ENCODE results near the gene CD44.

The CD44 gene

DNA sequence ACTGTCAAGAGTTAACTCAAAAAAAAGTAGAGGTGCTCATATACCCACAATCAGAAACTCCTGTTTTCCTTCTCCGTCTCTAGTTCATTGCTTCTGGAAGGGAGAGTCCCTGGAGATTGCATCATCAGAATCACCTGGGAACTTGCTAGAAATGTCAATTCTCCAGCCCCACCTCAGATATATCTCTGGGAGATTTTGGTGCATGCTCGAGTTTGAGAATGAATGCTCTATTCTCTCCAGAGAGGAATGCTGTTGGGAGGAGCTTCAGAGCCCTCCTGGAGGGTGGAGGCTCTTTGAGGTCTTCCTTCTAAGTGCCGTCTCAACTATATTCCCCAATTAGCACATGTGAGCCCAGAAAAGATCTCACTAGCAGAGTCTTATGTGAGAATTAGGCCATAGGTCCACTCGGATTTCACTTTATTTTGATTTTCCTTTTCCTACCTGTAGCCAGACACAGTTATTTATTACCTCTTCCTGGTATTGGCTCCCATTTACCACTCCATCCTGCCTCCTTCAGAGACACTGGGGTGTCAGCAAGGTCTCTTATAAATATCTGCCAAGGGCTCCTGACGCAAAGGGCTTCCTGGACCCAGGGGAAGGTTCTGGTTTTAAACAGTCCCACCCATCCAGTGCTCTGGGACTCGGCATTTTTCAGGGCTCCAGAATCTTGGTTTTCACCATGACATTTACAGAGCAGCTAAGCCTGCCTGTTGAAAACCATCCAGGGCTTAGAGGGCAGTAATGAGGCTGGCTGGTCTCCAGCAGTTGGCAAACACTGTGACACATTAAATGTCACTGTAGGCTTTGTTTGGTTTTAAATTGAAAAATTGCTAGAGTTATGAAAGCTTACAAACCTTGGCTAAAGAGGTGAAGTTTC, 136.2 kb downstream of the CD44 start:
- peaks cover 27% of the 10 kb centered on the region for H3K4me1 ChIP-seq (ENCODE audit: control insufficient read depth, insufficient read depth, low read length)
- H3K36me3 ChIP-seq (ENCODE audit: control insufficient read depth, insufficient read depth, low read length) = no peaks in the 10 kb centered on the region
- no peaks in the 10 kb centered on the region for H3K9me3 ChIP-seq (ENCODE audit: control insufficient read depth, low read length)
- peak overlapping the region; percentile 30 for H3K9ac ChIP-seq (ENCODE audit: low read length)
- no peak overlapping the region for H3K4me3 ChIP-seq (ENCODE audit: low read length)
- no peaks in the 10 kb centered on the region for H3K27me3 ChIP-seq (ENCODE audit: control insufficient read depth, insufficient read depth, low read length)

- Histone ChIP-seq H3K27me3 (ENCODE audit: control insufficient read depth, insufficient read depth, low read length) (no peaks in the 10 kb centered on the region), H3K9ac (ENCODE audit: low read length) (no peak overlapping the region), H3K9me3 (ENCODE audit: control insufficient read depth, low read length) (no peaks in the 10 kb centered on the region), H3K4me3 (ENCODE audit: low read length) (no peak overlapping the region), H3K4me1 (ENCODE audit: control insufficient read depth, insufficient read depth, low read length) (peaks cover 27% of the 10 kb centered on the region), H3K36me3 (ENCODE audit: control insufficient read depth, insufficient read depth, low read length) (no peaks in the 10 kb centered on the region)
These were observed 136.8 kb downstream of the CD44 start for GRCh38 chr11:35275786-35276170.

DNA sequence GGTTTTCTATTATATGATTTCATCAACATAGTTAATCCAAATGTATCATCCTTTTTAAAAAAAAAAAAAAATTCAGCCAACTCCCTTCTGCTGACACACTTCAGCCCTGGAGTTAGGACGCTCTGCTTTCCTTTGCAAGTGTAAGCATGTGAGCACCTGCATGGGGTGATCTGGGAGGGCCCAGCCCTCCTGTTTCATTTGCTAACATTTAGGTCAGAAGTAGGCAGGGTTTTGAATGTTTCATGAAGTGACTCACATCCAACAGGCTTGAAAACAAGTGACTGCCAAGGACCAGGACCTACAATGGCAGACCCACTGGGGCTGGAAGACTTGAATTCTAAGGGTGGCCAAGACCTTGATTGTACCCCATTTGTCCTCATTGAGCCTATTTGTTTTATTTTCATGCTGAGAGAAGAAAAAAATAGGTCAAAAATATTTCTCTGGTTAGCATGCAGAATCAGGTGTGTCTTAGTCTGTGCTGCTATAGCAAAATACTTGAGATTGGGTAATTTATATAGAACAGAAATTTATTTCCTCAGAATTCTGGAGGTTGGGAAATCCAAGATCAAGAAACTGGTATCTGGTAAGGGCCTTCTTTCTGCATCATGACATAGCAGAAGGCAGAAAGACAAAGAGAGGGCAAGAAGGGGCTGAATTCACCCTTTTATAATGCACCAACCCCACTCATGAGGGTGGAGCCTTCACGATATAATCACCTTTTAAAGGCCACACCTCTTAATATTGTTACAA, 137.6 kb downstream of the CD44 start:
- Histone ChIP-seq H3K9ac (ENCODE audit: low read length) (no peak overlapping the region), H3K36me3 (ENCODE audit: control insufficient read depth, insufficient read depth, low read length) (no peaks in the 10 kb centered on the region), H3K4me3 (ENCODE audit: low read length) (no peak overlapping the region), H3K9me3 (ENCODE audit: control insufficient read depth, low read length) (no peaks in the 10 kb centered on the region), H3K27me3 (ENCODE audit: control insufficient read depth, insufficient read depth, low read length) (no peaks in the 10 kb centered on the region), H3K4me1 (ENCODE audit: control insufficient read depth, insufficient read depth, low read length) (peaks cover 27% of the 10 kb centered on the region)

DNA sequence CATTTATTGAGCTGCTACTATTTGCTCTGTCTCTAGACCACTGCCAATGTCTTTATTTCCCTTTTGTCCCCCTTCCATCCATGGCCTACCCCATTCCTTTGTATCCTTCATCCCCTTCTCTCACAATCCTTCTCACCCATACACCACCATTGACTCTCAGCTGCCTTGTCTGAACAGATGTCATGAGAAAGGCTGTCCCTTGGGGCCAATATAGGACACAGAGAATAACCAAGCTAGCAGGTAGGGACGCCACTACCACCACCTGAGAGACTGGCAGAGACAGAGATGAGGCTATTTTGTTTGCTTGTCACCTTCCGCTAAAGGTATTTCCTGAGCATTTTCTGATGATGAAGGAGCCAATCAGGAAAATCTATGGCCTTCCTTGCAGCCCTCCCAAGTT, 138.9 kb downstream of the CD44 start:
- H3K27me3 ChIP-seq (ENCODE audit: control insufficient read depth, insufficient read depth, low read length) = no peaks in the 10 kb centered on the region
- H3K9ac ChIP-seq (ENCODE audit: low read length) = no peak overlapping the region
- H3K4me3 ChIP-seq (ENCODE audit: low read length) = no peak overlapping the region
- no peaks in the 10 kb centered on the region for H3K9me3 ChIP-seq (ENCODE audit: control insufficient read depth, low read length)
- H3K36me3 ChIP-seq (ENCODE audit: control insufficient read depth, insufficient read depth, low read length) = no peaks in the 10 kb centered on the region
- H3K4me1 ChIP-seq (ENCODE audit: control insufficient read depth, insufficient read depth, low read length) = peaks cover 27% of the 10 kb centered on the region

DNA sequence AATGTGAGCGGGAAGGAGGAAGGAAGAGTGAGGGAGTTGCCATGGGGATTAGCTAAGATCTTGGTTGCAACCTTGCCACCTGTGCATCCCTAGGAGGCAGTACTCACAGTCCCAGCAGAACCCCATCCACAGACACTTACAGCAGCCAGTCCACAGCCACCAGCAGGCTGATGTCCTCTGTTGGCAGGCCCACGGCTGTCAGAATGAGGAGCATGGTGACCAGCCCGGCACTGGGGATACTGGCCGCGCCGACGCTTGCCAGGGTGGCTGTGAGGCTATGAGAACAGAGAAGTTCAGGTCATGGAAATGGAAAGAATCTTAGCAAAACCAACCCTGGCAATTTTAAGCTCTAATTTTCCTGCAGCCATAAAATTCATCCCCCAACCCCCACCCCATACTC, 141.8 kb downstream of the CD44 start:
- peaks cover 14% of the 10 kb centered on the region for H3K4me1 ChIP-seq (ENCODE audit: control insufficient read depth, insufficient read depth, low read length)
- no peaks in the 10 kb centered on the region for H3K27me3 ChIP-seq (ENCODE audit: control insufficient read depth, insufficient read depth, low read length)
- H3K36me3 ChIP-seq (ENCODE audit: control insufficient read depth, insufficient read depth, low read length) = no peaks in the 10 kb centered on the region
- no peaks in the 10 kb centered on the region for H3K9me3 ChIP-seq (ENCODE audit: control insufficient read depth, low read length)
- no peak overlapping the region for H3K9ac ChIP-seq (ENCODE audit: low read length)
- H3K4me3 ChIP-seq (ENCODE audit: low read length) = no peak overlapping the region

DNA sequence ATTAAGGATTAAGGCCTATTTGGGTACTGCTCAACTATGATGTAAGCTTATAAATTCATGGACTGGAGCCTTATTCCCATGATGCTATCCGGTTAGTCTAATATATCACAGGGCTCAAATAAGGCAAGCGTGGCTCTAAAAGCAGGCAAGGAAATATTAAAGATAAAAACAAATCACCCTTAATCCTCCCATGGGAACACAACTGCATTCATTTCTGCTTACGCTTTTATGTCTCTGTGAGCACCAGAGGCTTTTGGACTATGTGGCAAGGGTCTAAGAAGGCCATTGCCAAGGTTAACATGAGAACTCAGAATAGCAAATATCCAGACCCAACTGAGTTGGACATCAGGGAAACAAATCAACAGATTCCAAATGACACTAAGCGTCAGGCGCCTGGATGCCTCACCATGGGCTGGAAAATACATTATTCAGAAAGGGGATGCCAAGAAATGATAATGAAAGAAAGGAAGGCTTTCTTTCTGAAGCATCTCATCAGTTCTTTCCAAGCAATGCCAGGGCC, 142.3 kb downstream of the CD44 start:
- H3K9ac ChIP-seq (ENCODE audit: low read length) = no peak overlapping the region
- H3K4me3 ChIP-seq (ENCODE audit: low read length) = no peak overlapping the region
- no peaks in the 10 kb centered on the region for H3K9me3 ChIP-seq (ENCODE audit: control insufficient read depth, low read length)
- no peaks in the 10 kb centered on the region for H3K27me3 ChIP-seq (ENCODE audit: control insufficient read depth, insufficient read depth, low read length)
- H3K4me1 ChIP-seq (ENCODE audit: control insufficient read depth, insufficient read depth, low read length) = peaks cover 9% of the 10 kb centered on the region
- no peaks in the 10 kb centered on the region for H3K36me3 ChIP-seq (ENCODE audit: control insufficient read depth, insufficient read depth, low read length)
